ENCODE measurements around the gene MPP2.

- TF ChIP-seq EZH2 (IDR thresholded peaks at IDR 0.05; ENCODE audit: borderline replicate concordance, low read depth, low read length, severe bottlenecking) = no peak
- no peak for TF ChIP-seq CTCF (IDR thresholded peaks at IDR 0.05; ENCODE audit: extremely low read depth in 1 of 2, insufficient read depth in 1 of 2, low read depth in 1 of 2, low read length in 2 of 2)
- TF ChIP-seq POLR2A (IDR thresholded peaks at IDR 0.05; ENCODE audit: low read depth, low read length) = no peak
These were observed 35.2 kb downstream of the MPP2 start for GRCh38 chr17:43871946-43872690.
